HG02610 (cell line): Measurements from ENCODE around the gene SIK1.
"Not testable (repeated sequence)": the region's sequence is repeated elsewhere in the genome, so short reads cannot be mapped to it uniquely, and the experiment has no call there.

Experiments used
- ATAC-seq: cut with Tn5 transposase; IDR thresholded peaks from one replicate; pipeline ENCODE4 v1.9.1; 2021; ENCODE audit warnings: mild to moderate bottlenecking, moderate library complexity; ENCODE audit not compliant: unreplicated experiment

Gene SIK1

DNA sequence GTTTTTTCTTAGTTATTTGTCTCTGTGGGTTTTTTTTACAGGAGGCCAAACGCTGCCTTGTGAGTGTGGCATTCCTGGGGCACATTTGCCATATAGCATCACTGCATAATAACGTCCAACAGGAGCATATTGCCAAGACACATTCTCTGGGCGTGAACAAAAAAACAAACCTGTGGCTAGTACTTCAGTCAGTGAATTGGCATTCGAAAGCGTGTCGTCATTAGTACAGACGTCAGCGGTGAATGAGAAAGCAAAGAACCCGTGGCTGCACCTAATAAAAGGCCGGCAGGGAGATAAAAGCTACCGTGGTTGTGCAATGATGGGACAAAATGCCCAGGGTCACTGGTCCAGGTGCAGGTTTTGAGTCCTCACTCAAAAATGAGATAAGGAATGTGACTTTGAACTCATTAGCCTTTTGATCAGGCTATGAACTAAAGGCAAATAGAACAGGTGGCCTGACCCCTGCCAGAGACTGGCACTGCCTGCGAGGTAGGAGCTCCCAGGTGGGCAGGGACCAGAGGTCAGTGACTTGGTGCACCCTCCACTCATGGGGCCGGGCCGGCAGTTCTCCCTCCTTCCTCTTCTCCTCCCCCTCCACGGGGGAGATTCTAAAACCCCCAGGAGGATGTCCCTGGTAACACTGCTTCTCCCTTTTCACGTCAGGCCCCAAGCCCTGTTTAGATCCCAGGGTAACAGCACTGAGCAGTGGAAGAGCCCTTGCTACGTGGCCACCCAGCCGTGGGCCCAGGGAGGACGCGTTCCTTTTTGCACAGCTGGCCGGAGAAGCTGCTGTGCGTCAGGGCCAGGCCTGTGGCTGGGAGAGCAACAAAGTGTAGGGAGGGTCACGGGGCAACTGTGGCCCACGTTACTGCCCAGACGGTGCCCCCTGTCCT, 14.2 kb upstream of the SIK1 start:
- ATAC-seq, result not testable (repeated sequence)

DNA sequence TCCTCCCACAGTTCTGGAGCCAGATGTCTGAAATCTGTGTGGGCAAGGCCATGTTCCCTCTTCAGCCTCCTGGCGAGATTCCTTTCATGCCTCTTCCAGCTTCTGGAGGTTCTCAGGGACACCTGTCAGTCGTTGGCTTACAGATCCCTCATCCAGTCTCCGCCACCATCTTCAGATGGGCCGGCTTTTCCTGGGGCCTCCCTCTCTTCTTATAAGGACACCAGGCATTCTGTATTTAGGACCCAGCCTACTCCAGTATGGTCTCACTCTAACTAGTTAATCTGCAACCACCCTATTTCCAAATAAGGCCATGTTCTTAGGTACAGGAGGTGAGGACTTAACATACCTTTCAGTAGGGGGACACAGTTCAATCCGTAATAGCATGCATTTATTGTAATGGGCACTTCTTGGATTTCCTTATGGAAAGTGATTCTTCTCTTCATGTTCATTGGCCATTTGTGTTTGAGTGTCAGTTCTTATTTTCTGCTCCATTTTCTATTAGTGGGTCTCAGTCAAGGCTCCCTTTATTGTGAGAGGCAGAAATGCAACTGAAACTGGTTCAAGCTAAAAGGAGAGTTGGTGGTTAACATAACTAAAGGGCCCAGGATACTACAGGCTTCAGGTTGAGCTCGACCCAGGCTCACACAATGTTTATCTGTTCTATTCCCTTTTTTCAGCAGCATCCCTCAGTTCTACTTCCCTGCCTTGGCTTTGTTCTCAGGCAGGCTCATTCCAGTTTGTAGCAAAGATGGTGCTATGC, 12.6 kb upstream of the SIK1 start:
- ATAC-seq, result not testable (repeated sequence)

DNA sequence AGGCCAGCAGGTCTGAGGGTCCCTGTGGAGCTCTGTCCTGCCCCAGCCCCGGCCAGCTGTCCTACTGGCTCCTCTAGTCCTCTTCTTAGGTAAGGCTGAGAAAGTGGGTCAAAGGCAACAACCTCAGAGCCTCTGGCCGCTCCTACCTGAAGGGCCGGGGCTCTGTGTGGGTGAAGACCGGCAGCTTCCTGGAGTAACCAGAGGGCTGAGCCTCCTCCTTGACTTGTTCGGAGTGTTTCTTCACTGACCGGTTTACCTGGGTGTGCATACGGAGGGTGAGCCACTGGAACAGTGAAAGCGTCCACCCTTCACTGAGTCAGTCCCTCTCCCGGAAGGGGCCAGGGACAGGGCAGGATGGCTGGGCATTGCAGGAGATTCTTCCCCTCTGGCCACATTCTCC, 9.3 kb upstream of the SIK1 start:
- not testable (repeated sequence) for ATAC-seq

DNA sequence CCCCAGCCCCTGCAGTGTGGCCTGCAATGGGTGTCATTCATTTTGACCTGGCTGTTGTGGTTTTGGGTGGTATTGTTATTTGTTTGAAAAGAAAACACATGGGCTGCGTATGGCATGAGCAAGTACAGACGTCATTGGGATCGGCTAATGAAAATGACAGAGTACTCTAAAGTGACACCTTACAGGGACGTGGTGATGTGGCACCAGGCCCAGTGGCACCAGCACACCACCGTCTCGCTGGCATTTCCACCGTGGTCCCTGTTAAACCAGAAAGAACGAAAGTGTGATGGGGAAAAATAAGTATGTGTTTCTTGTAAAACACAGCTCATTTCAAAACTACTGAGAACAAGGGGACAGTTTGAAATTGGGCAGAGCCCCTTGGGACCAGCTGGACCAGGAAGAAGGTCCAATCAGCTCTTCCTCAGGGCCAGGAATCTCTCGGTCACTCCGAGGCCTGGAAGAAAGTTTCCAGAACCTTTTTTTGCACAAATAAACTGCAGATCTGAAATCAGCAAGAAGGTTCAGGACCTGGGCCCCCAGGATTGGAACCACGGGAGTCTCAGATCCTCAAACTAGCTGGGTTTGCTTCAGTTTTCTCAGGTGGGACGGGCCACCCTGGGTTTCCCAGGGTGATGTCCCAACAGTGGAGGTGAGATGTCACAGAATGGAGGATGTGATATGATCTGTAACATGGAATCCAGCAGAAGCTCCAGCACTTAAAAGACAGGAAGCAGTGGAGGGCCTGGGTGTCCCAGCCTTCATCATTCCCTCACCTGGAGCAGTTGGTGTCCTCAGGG, 6.6 kb upstream of the SIK1 start:
- ATAC-seq, result not testable (repeated sequence)

DNA sequence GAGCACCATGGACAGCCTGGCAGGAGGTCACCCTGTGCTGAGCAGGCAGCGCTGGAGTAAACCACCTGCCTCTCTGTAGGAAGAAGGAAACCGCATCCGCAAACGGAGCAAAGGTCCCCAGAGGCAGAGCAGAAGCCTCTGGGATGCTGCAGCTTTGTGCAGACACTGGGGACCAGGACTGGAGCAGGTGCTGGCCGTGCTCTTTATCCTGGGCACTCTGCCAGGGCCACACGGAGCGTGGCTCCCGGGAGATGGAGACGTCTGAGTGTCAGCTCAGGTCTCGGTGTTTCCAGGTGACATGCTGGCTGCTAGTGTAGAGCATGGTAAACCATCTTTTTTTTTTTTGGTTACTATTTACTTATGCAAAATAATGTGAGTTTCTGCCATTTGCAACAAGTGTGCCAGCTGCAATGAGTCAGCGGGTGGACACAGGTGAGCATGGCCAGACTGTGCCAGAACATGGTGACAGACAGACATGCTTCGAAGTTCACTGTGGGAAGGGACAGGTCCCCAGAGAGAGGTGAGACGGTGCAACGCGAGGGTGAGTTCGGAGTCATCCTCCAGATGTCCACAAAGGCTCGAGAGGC, 4.0 kb upstream of the SIK1 start:
- not testable (repeated sequence) for ATAC-seq

DNA sequence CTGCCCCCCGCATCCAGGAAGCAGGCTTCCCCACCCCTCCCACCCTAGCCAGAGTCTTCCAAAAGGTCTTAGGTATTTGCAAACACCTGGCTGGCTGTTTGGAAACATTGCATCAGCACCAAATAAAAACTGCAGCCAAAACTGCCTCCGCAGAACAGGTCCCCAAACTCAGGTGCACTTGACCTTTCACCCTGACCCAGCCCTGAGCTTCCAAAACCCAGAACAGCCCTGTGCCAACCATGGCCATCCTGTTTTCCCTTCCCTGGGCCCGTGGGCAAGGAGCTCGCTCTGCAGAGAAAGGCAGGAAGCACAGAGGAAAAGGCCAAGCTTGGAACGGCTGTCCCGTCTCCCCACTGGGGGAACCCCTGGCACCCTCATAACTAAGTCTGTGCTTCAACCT, 2.0 kb upstream of the SIK1 start:
- ATAC-seq, result not testable (repeated sequence)

DNA sequence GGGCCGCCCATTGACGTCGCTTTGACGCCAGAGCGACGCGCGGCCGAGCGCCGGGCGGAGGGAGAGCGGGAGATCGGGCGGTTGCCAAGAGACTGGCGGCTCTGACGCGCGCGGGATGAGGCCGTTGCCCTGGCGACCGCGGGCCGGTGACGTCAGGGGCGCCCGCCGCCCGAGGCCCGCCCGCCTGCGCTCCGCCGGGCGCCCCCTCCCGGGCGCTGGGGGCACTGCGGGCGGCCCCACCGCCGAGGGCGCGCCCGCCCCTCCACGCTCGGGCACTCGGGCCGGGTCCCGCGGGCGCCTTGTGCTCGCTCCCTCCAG, 270 bp upstream of the SIK1 start:
- ATAC-seq, result peak; percentile 77

DNA sequence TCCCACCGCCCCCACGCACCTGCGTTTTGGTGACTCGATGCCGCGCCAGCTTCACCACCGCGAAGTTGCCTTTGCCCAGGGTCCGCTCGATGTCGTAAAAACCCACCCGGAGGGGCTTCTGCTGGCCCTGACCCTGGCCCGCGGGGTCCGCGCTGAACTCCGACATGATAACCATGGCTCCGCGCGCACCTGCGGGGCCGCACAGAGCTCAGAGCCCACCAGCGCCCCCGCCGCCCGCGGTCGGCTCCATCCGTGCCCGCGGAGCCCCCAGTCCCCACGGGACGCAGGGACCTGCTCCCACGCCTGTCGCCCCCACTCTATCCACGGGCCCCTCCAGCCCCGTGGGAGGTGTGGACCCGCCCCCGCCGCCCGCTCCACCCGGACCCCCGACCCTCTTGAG, 927 bp downstream of the SIK1 start:
- not testable (repeated sequence) for ATAC-seq

DNA sequence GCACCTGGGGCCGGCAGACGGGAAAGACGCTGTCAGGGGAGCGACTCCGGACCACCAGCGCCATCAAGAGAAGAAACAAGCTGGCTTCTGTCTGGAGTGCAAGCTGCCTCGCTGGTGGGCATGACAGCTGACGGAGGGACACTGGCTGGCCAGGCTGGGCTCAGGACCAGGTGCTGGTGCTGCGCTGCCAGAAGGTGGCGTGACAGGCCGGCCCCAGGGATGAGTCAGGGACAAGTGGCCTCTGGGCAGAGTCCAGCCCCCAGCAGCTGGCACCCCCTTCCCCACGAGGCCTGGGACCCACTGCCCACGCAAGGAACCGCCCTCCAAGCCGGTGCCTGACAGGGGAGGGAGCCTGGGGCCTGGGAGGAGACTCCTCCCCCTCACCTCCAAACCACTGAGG, 7.5 kb downstream of the SIK1 start:
- not testable (repeated sequence) for ATAC-seq

DNA sequence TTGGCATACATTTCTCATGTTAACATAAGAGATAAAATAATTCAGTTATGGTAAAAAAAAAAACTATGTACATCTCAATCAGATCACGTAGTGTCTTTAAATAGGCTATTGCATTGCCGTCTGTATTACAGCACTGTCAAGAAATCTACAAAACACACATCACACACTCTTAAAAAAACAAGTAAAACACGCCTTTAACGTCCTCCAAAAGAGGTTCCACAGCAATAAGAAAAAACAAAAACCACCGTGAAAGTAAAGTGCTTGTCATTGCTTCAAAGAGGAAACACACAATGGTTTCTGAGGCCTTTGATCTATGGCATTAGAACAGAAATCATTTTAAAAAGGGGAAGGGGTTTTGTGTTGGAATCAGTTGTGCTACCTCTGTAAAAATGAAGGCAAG, 12.4 kb downstream of the SIK1 start:
- not testable (repeated sequence) for ATAC-seq

DNA sequence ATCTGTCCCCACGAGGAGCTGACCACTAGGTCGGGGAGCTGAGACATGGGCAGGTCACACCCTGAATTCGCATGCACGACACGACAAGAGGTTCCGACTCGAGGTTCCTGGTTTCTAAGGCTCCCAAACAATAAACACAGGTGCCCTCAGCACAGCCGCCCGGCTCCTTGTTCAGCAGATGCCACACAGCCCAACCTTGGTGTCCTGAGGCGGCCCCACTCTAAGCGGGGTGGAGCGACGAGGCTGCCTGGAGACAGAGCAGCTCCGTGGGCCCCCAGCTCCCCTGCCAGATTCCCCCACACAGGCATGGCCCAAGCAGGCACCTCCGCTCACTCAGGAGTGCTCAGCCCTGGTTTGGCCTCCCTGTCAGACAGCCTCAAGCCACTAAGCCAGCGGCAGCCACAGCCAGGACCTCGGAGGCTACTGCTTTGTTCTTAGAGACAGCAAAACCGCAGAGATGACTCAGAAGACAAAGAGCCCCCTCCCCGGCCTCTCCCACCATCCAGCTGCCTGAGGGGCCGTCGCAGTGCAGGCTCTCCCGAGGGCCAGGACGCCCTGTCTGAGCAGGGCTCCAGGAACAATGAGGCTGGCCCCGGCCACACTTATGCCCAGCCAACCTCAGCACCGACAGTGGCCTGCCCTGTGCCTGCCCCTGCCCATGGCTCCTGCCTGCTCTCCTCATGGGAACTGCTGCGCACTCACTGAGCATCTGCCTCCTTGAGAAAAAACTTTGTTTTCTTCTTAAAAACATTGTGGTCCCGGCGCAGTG, 14.7 kb downstream of the SIK1 start:
- not testable (repeated sequence) for ATAC-seq

DNA sequence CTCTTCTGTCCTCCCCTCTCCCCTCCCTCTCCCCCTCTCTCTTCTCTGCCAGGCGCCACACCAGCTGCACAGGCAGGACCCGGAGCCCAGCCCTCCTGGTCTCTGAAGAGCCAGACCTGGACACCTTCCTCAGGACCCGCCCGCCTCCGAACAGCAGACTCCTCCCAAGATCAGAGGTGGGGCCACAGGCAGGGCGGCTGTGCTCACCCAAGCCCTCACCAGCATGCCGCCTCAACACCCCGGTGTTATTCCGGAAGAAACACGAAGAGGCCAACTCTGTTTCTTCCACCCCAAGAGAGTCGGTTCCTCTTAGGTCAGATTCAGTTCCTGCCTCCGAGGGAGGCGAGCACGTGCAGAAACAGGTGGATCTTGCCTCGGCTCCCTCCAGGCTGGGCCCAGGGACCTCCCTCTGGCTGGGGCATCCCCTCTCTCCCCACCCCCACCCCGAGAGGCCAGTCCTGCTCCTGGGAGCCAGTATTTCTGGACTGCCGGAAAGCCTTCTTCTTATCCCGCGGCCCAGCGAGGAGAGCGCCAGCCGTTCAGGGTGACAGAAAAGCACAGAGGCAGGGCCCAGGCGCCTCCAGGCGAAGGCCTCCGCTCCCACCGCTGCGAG, 16.4 kb downstream of the SIK1 start:
- peak; percentile 54 for ATAC-seq

DNA sequence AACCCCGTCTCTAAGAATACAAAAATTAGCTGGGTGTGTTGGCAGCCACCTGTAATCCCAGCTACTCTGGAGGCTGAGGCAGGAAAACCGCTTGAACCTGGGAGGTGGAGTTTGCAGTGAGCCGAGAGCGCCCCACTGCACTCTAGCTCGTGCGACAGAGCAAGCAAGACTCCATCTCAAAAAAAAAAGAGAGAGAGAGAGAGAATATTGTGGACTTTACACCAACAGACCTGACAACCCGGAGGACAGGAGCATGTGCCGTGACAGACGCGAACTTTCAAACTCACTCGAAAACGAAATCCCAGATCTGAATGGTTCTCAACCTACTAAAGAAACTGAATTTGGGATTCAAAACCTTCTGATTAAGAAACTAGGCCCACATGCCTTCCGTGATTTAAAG, 19.8 kb downstream of the SIK1 start:
- ATAC-seq, result not testable (repeated sequence)

DNA sequence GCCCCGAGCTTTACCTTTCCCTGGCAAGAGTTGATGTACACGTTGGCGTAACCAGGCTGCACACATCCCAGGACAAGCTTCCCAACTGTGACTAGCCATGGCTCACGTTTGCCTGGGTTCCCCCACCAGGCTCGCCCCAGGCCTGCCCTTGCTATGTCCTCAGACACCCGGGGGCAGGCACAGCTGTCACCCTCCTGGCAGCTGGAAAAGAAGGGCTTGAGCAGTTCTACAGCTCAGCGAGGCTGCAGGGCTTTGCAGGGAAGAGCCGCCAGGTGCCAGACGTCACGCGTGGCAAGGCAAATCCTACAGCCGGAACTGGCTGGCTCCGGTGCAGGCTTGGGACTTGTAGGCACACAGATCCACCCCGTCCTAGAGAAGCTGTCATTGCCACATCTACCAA, 22.5 kb downstream of the SIK1 start:
- not testable (repeated sequence) for ATAC-seq

DNA sequence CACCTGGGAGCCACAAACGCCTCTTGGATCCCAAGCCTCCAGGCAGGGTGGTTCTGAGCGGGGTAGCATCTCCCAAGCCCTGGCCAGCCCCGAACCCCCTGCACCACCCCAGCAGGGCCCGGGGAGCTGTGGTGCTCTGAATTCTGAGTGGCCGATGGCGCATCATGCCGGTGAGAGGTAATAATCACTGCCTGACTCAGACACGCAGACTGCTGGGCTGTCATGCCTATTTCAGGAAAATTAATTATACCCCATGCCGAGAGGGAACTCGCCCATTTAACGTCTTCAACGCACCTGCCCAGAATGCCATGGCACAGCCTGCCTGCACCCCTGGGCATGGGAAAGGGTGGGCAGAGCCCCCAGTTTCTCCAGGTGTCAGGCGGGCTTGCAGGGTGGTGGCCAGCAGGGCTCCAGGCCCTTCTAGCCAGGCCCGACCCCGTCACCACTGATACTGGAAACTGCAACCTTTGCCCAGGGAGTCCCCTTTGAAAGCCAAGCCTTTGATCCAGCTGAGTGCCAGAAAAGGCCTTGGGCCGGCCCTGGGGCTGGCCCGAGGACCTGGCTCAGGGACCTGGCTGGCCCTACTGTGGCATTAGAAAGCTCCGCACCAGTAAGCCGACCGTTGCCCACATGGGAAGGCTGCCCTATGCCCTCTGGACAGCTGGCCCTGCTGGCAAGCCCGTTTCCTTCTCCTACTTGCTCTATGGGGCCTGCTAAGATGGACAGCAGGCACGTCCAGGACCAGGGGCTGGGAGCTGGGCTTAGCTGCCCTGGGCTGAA, 23.1 kb downstream of the SIK1 start:
- ATAC-seq, result not testable (repeated sequence)

DNA sequence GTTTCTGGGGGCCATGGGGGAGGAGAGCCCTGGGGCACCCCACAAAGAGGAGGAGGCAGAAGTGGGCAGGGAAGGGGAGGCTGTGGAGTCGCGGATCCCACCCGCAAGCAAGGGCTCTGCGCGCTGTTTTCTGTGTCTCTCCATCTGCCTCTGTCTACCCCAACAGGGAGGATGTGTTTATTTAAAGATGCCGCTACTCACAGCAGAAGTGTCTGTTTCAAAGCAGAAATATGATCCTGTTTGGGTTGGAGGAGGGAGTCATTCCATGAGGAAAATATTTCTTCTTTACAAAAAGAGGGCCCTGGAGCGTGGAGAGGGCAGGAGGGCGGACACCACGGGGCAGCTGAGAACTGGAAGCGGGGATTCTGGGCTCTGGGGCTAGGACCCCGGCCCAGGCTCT, 25.8 kb downstream of the SIK1 start:
- not testable (repeated sequence) for ATAC-seq

DNA sequence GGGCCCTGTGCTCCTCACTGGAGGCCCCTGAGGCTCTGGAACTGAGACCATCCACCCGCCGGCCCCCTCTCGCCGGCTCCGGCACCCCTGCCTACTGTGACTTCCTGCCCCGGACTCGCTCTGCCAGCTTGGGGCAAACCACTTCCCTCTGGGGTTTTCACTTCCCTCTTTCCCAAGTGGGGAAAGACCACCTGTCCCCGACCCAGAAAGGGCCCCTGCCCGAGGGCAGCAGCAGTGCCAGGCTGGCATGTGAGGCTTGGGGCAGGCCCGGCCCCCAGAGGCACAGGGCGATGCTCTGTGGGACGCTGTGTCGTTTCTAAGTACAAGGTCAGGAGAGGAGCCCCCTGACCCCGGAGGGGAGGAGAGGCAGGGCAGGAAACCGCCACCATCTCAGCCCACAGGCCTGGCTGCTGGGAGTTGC, 27.3 kb downstream of the SIK1 start:
- not testable (repeated sequence) for ATAC-seq

DNA sequence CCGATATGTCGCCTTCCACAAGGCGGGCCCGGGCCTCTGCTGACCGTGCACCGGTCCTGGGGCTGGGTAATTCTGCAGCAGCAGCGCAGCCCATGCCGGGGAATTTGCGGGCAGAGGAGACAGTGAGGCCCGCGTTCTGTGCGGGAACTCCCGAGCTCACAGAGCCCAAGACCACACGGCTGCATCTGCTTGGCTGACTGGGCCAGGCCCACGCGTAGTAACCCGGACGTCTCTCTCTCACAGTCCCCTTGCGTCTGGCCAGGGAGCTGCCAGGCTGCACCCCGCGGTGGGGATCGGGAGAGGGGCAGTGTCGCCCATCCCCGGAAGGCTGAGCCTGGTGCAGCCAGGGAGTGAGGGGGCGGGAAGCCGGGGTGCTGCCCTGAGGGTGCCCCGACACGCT, 27.8 kb downstream of the SIK1 start:
- not testable (repeated sequence) for ATAC-seq

DNA sequence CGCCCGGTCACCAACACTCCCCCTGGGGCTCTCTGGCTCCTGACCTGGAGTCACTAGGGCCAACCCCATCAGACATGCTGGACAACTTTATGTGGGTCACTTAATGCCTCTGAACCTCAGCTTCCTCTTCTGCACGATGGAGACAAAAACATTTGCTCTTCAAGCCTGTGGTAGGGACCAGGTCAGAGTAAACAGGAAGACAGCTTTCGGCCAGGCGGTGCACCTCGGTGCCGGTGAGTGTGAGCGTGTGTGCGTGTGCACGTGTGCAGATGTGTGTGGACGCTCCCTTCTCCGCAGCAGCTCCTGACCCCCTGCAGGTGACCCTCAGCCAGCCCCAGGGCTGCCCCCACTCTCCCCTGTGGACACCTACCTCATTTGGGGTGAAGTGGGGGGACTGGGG, 28.4 kb downstream of the SIK1 start:
- ATAC-seq, result not testable (repeated sequence)
